Lower leg skin (tissue), 4 donors: ENCODE data around the gene RNF8. TPM values are rescaled to one million over a fixed set of nuclear protein-coding genes. Genes with fewer than 3 reads are reported as not detected.
"Not testable (repeated sequence)": the region's sequence is repeated elsewhere in the genome, so short reads cannot be mapped to it uniquely, and the experiment has no call there.

Experiments used
- DNase-seq, 2 donors: peaks; one replicate each; pipeline ENCODE4 v3.0.0-alpha.2; 2019; ENCODE audit warnings: low spot score in 2 of 2
- H3K4me3 ChIP-seq: fragments of 200-600 bp; sonication (generic); 2 replicates; pipeline ENCODE4 v1.5.1; 2017; ENCODE audit warnings: mild to moderate bottlenecking, low read depth; ENCODE audit not compliant: poor library complexity, severe bottlenecking
- CTCF ChIP-seq, 3 donors: fragments of 450-650 bp; IDR thresholded peaks; one replicate each; pipeline ENCODE4 v1.5.1; 2016; ENCODE audit warnings: antibody characterized with exemption in 3 of 3, mild to moderate bottlenecking in 3 of 3, moderate library complexity in 2 of 3
- POLR2A ChIP-seq, 2 donors: fragments of 450-650 bp; IDR thresholded peaks; one replicate each; pipeline ENCODE4 v1.6.1; 2016 to 2017; ENCODE audit warnings: antibody characterized with exemption in 2 of 2, mild to moderate bottlenecking in 1 of 2, moderate library complexity in 1 of 2
- WGBS, 2 donors: methylation state at CpG; one replicate each; pipeline ENCODE4 v1.1.5; 2018; 5-methylcytosine and 5-hydroxymethylcytosine counted together
- intact Hi-C: fragments of 100-400 bp; cut with DNase I; formaldehyde crosslinking; loops from one replicate; pipeline ENCODE4 v1.15.0; 2023; ENCODE audit warnings: low total_unique reads
- total RNA-seq, 4 donors: library from RNA; depleted of rRNA; stranded (reverse); fragments of >200 nt; gene quantifications; one replicate each; pipeline ENCODE4 v1.1.0, GENCODE V29; 2016

Gene RNF8
- total RNA-seq, 4 donors from 2014 or later, result 7.1 to 16.2 (median 12.9) TPM

GRCh38 chr6:37442416-37443215 is 88.8 kb downstream of the RNF8 start:
- 26 to 40% methylated on average over 4 of the region's 4 CpGs for WGBS, 2 donors
- DNase-seq, result peak in 1 of 2 donors; percentile 26
- H3K4me3 ChIP-seq, result no peak overlapping the region
- TF ChIP-seq POLR2A (IDR thresholded peaks at IDR 0.05), result no peak
- TF ChIP-seq CTCF (IDR thresholded peaks at IDR 0.05), result no peak
- intact Hi-C loops, result no loop called here

- 87 to 88% methylated on average over 5 of the region's 5 CpGs for WGBS, 2 donors
- H3K4me3 ChIP-seq, intact Hi-C loops: not testable (repeated sequence)
These were observed 89.4 kb downstream of the RNF8 start for GRCh38 chr6:37443216-37443542.

More at GRCh38 chr6:37443216-37443542, 89.4 kb downstream of the RNF8 start:
- DNase-seq, result not testable (repeated sequence)

Other genes starting within 250 kb of the RNF8 start
- gene PIM1, start 183.8 kb upstream of the RNF8 start, total RNA-seq, result 100 to 1,000 TPM; 136 to 173 (median 150) TPM
- gene TBC1D22B, start 96.2 kb upstream of the RNF8 start, total RNA-seq, result 10 to 100 TPM; 14.8 to 19.6 (median 17.6) TPM
- 1 to 10 TPM in 2 of 4 donors, under 1 TPM in 2; 0.46 to 2.3 (median 1.0) TPM for gene TMEM217, start 95.8 kb upstream of the RNF8 start, total RNA-seq
- gene CMTR1, start 79.2 kb downstream of the RNF8 start, total RNA-seq, result 10 to 100 TPM; 24.5 to 34.1 (median 28.1) TPM
- 10 to 100 TPM; 11.8 to 21.8 (median 14.5) TPM for gene CCDC167, start 145.9 kb downstream of the RNF8 start, total RNA-seq